Lung (tissue), 12 donors: Measurements from ENCODE around the gene DOCK4. TPM values are rescaled to one million over a fixed set of nuclear protein-coding genes. Genes with fewer than 3 reads are reported as not detected.

Experiments
- ATAC-seq: fragments of 200-7000 bp; cut with Tn5 transposase; one replicate; pipeline ENCODE4 v1.9.1; 2020; ENCODE audit warnings: moderate number of reproducible peaks; ENCODE audit not compliant: insufficient read depth, low FRiP score
- DNase-seq, 3 donors: peaks; one replicate each; pipeline ENCODE4 v3.0.0-alpha.2; 2013 to 2017
- H3K27ac ChIP-seq, 2 donors: one replicate each; pipeline ENCODE4 v1.5.1; 2013; ENCODE audit warnings: mild to moderate bottlenecking in 2 of 2, moderate library complexity in 2 of 2, control low read depth in 1 of 2, inconsistent platforms in 1 of 2, low read depth in 1 of 2, low read length in 1 of 2
- H3K27me3 ChIP-seq, 3 donors: one replicate each; pipeline ENCODE4 v1.5.1; 2013; ENCODE audit warnings: low read length in 2 of 3; ENCODE audit not compliant: control insufficient read depth in 3 of 3, insufficient read depth in 3 of 3
- H3K36me3 ChIP-seq, 4 donors: one replicate each; pipeline ENCODE4 v1.5.1; 2013; ENCODE audit warnings: low read length in 4 of 4, mild to moderate bottlenecking in 1 of 4, moderate library complexity in 1 of 4; ENCODE audit not compliant: control insufficient read depth in 4 of 4, insufficient read depth in 4 of 4
- H3K4me1 ChIP-seq, 5 donors: one replicate each; pipeline ENCODE4 v1.5.1; 2013; ENCODE audit warnings: low read length in 5 of 5, mild to moderate bottlenecking in 2 of 5, moderate library complexity in 1 of 5; ENCODE audit not compliant: control insufficient read depth in 5 of 5, insufficient read depth in 5 of 5
- H3K4me3 ChIP-seq: one replicate; pipeline ENCODE4 v1.5.1; 2013; ENCODE audit warnings: mild to moderate bottlenecking, control low read depth, moderate library complexity
- H3K9ac ChIP-seq, 2 donors: one replicate each; pipeline ENCODE4 v1.5.1; 2013; ENCODE audit warnings: low read length in 2 of 2, control low read depth in 1 of 2; ENCODE audit not compliant: insufficient read depth in 1 of 2
- H3K9me3 ChIP-seq, 4 donors: one replicate each; pipeline ENCODE4 v1.5.1; 2013; ENCODE audit warnings: low read length in 3 of 4, mild to moderate bottlenecking in 1 of 4, moderate library complexity in 1 of 4; ENCODE audit not compliant: control insufficient read depth in 4 of 4, insufficient read depth in 3 of 4
- CTCF ChIP-seq: IDR thresholded peaks from 2 replicates; pipeline ENCODE4 v1.5.1; 2012; ENCODE audit warnings: mild to moderate bottlenecking; ENCODE audit errors: control extremely low read depth, extremely low read depth
- WGBS, 2 donors: extraction: QIAGEN DNeasy Blood & Tissue Kit; methylation state at CpG; one replicate each; pipeline ENCODE4 v1.1.7; 2013; 5-methylcytosine and 5-hydroxymethylcytosine counted together
- polyA plus RNA-seq, 2 donors: library from polyadenylated mRNA; stranded (reverse); fragments of 200-250 nt; gene quantifications; one replicate each; pipeline ENCODE4 v1.2.1, GENCODE V29; 2013
- total RNA-seq, 2 donors: library from RNA; depleted of rRNA in 1 of 2; stranded (reverse); fragments of >200 nt in 1 of 2; gene quantifications; one replicate each; pipeline ENCODE4 v1.2.1, GENCODE V29; 2014 to 2021
- donor health status: control.
- donor health status: control.
- donor health status: Bipolar disorder and iron deficiency.
- donor health status: healthy.
- donor health status: DM: yes; HTN: yes; CAD: no.

Gene DOCK4
- total and polyA plus RNA-seq, 4 donors, result 18.7 to 163 (median 40.3) TPM

GRCh38 chr7:112012242-112012641 lies 194.0 kb downstream of the DOCK4 start:
- no peak for TF ChIP-seq CTCF
- no peak overlapping the region for H3K4me3 ChIP-seq
- no peaks in the 10 kb centered on the region for H3K27me3 ChIP-seq
- no peak overlapping the region for H3K9ac ChIP-seq
- peaks cover 0 to 15% (median 10%) of the 10 kb centered on the region in 5 donors for H3K4me1 ChIP-seq
- no peaks in the 10 kb centered on the region for H3K36me3 ChIP-seq
- no peaks in the 10 kb centered on the region for H3K9me3 ChIP-seq
- no peak overlapping the region for H3K27ac ChIP-seq
- ATAC-seq, result no peak
- DNase-seq, result peak in 1 of 3 donors; percentile 24
- 55 to 77% methylated on average over 5 of the region's 5 CpGs for WGBS, 2 donors

DNA sequence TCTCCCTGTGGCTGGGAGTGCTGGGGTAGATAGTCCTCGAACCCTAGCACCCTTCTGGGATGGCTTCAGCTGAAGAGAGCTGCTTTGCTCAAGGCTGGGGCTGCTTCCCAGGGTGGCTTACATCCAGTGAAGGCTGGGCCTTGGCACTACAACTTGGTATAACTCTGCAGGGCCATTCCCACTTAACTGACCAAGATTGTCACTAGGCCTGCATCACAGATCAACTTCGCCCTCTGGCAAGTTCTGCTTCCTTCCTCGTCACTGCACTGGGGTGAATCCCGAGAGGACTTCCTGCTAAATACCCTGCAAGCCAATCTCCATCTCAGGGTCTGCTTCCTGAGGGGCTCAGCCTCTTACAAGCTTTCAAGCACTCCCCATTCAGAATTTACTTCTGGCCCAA lies 195.2 kb downstream of the DOCK4 start:
- Histone ChIP-seq H3K9me3 (no peaks in the 10 kb centered on the region), H3K27ac (peak overlapping the region in 1 of 2 donors; percentile 37), H3K9ac (no peak overlapping the region), H3K36me3 (no peaks in the 10 kb centered on the region), H3K27me3 (no peaks in the 10 kb centered on the region), H3K4me3 (no peak overlapping the region), H3K4me1 (peaks cover 7 to 22% (median 12%) of the 10 kb centered on the region in 5 donors)
- 40% methylated on average over 4 of the region's 4 CpGs for WGBS, 2 donors
- DNase-seq (no peak), ATAC-seq (no peak)
- no peak for TF ChIP-seq CTCF

- DNase-seq (no peak), ATAC-seq (no peak)
- Histone ChIP-seq H3K4me1 (peaks cover 7 to 30% (median 13%) of the 10 kb centered on the region in 5 donors), H3K27ac (peak overlapping the region in 1 of 2 donors; percentile 6), H3K9ac (no peak overlapping the region), H3K27me3 (no peaks in the 10 kb centered on the region), H3K4me3 (no peak overlapping the region), H3K36me3 (no peaks in the 10 kb centered on the region), H3K9me3 (no peaks in the 10 kb centered on the region)
- TF ChIP-seq CTCF, result no peak
- WGBS, 2 donors, result 96 to 97% methylated on average over 2 of the region's 2 CpGs
Measured at GRCh38 chr7:112010109-112010508, 196.1 kb downstream of the DOCK4 start.

DNA sequence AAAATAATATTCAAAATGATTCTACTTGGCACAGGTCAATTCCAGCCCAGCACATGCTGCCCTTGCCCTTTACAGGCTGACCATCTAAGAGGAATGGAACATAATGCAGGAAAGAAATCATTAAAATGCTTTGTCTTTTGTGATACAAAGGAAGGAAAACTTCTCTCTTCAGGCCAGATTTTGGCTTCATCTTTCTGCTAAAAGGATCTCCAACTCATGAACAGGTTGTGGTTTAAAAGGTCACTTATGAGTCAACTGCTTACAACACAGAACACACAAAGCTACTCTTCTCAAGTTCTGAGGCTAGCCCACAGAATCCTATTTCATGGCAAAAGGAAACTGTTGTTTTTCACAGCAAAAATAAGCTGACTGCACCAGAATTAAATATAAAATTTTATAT lies 197.1 kb downstream of the DOCK4 start:
- no peaks in the 10 kb centered on the region for H3K36me3 ChIP-seq
- no peak for TF ChIP-seq CTCF
- ATAC-seq (peak; percentile 64), DNase-seq (no peak)
- H3K27ac ChIP-seq, result no peak overlapping the region
- H3K4me3 ChIP-seq, result no peak overlapping the region
- no peaks in the 10 kb centered on the region for H3K27me3 ChIP-seq
- H3K9me3 ChIP-seq, result no peaks in the 10 kb centered on the region
- H3K4me1 ChIP-seq, result peaks cover 7 to 40% (median 13%) of the 10 kb centered on the region in 5 donors
- no peak overlapping the region for H3K9ac ChIP-seq
